Endodermal cell (in vitro differentiated cells): Measurements from ENCODE around the gene RAB7A. TPM values are rescaled to one million over a fixed set of nuclear protein-coding genes. Genes with fewer than 3 reads are reported as not detected.
"Not testable (repeated sequence)": the region's sequence is repeated elsewhere in the genome, so short reads cannot be mapped to it uniquely, and the experiment has no call there.

ENCODE experiments used
- DNase-seq: peaks from one replicate; pipeline ENCODE4 v3.0.0-alpha.2; 2017
- H3K27ac ChIP-seq: 2 replicates; pipeline ENCODE4 v1.5.1; 2013; ENCODE audit warnings: mild to moderate bottlenecking, low read depth, low read length, moderate library complexity
- H3K27me3 ChIP-seq: 2 replicates; pipeline ENCODE4 v1.6.1; 2013; ENCODE audit warnings: mild to moderate bottlenecking, low read length, moderate library complexity; ENCODE audit not compliant: insufficient read depth, control insufficient read depth, poor library complexity, severe bottlenecking
- H3K36me3 ChIP-seq: 2 replicates; pipeline ENCODE4 v1.7.0; 2013; ENCODE audit warnings: mild to moderate bottlenecking, low read length, moderate library complexity; ENCODE audit not compliant: control insufficient read depth, insufficient read depth
- H3K4me1 ChIP-seq: one replicate; pipeline ENCODE4 v1.7.0; 2013; ENCODE audit warnings: low read length; ENCODE audit not compliant: control insufficient read depth, insufficient read depth
- H3K4me3 ChIP-seq: 2 replicates; pipeline ENCODE4 v1.5.1; 2013; ENCODE audit warnings: mild to moderate bottlenecking, low read length, moderate library complexity
- H3K9ac ChIP-seq: 2 replicates; pipeline ENCODE4 v1.6.1; 2013; ENCODE audit warnings: mild to moderate bottlenecking, low read length, moderate library complexity; ENCODE audit not compliant: poor library complexity, severe bottlenecking; ENCODE audit errors: extremely low read depth
- H3K9me3 ChIP-seq: 2 replicates; pipeline ENCODE4 v1.6.1; 2013; ENCODE audit warnings: mild to moderate bottlenecking, low read length, moderate library complexity; ENCODE audit not compliant: control insufficient read depth
- H3K27ac Mint-ChIP-seq: 2 replicates; pipeline ENCODE4 v1.8.0; 2020; ENCODE audit warnings: mixed read lengths
- H3K27me3 Mint-ChIP-seq: 2 replicates; pipeline ENCODE4 v1.8.0; 2021; ENCODE audit warnings: mild to moderate bottlenecking, mixed read lengths; ENCODE audit not compliant: insufficient read depth
- H3K36me3 Mint-ChIP-seq: 2 replicates; pipeline ENCODE4 v1.8.0; 2020; ENCODE audit warnings: low read depth, mixed read lengths
- H3K4me1 Mint-ChIP-seq: 2 replicates; pipeline ENCODE4 v1.8.0; 2020; ENCODE audit warnings: mixed read lengths
- H3K4me3 Mint-ChIP-seq: 2 replicates; pipeline ENCODE4 v1.8.0; 2020; ENCODE audit warnings: mild to moderate bottlenecking, moderate library complexity, mixed read lengths
- H3K9me3 Mint-ChIP-seq: 2 replicates; pipeline ENCODE4 v1.8.0; 2020; ENCODE audit warnings: mild to moderate bottlenecking, mixed read lengths
- WGBS, 2 experiments: methylation state at CpG; one replicate each; pipeline versions ENCODE4 v1.1.5 to v1.1.7; 2013; ENCODE audit warnings: missing lambda C conversion rate in 2 of 2, mixed read lengths in 1 of 2; ENCODE audit not compliant: insufficient coverage in 1 of 2, insufficient read length in 1 of 2; 5-methylcytosine and 5-hydroxymethylcytosine counted together
- total RNA-seq, 2 donors: library from RNA; stranded (reverse); fragmentation: NEBNext Ultra II Directional in 1 of 2; extraction: Animal tissue kit (Norgen Biotek cat#: 25700) in 1 of 2; gene quantifications; 2 replicates in 1 of 2; 3 replicates in 1 of 2; pipeline ENCODE4 v1.2.1, GENCODE V29; 2021
- TF ChIP-seq, protein P1 (sequence below): fragments of 200-600 bp; sonication (generic); conservative IDR thresholded peaks from 2 replicates; pipeline ENCODE4 v1.5.0; 2021; ENCODE audit warnings: antibody characterized with exemption, mild to moderate bottlenecking

RAB7A gene
- total RNA-seq, 2 donors from 2014 or later = 166 to 194 TPM

- Histone ChIP-seq H3K27me3 (no peaks in the 10 kb centered on the region), H3K27ac (no peak overlapping the region), H3K9ac (no peak overlapping the region), H3K36me3 (peaks cover 19% of the 10 kb centered on the region), H3K9me3 (no peaks in the 10 kb centered on the region), H3K4me3 (no peak overlapping the region), H3K4me1 (no peaks in the 10 kb centered on the region)
- H3K9me3 Mint-ChIP-seq = no peaks in the 10 kb centered on the region
- no peak for DNase-seq
- WGBS, 2 experiments = 94 to 95% methylated on average over 9 to 10 of the region's 10 CpGs
- H3K4me3 Mint-ChIP-seq = no peak overlapping the region
- peaks cover 19% of the 10 kb centered on the region for H3K36me3 Mint-ChIP-seq
- TF ChIP-seq, protein P1, sequence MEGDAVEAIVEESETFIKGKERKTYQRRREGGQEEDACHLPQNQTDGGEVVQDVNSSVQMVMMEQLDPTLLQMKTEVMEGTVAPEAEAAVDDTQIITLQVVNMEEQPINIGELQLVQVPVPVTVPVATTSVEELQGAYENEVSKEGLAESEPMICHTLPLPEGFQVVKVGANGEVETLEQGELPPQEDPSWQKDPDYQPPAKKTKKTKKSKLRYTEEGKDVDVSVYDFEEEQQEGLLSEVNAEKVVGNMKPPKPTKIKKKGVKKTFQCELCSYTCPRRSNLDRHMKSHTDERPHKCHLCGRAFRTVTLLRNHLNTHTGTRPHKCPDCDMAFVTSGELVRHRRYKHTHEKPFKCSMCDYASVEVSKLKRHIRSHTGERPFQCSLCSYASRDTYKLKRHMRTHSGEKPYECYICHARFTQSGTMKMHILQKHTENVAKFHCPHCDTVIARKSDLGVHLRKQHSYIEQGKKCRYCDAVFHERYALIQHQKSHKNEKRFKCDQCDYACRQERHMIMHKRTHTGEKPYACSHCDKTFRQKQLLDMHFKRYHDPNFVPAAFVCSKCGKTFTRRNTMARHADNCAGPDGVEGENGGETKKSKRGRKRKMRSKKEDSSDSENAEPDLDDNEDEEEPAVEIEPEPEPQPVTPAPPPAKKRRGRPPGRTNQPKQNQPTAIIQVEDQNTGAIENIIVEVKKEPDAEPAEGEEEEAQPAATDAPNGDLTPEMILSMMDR = no peak
- peaks cover 8% of the 10 kb centered on the region for H3K4me1 Mint-ChIP-seq
- H3K27me3 Mint-ChIP-seq = no peaks in the 10 kb centered on the region
- H3K27ac Mint-ChIP-seq = peak overlapping the region; percentile 30
Measured at GRCh38 chr3:128824132-128824850, 98.3 kb downstream of the RAB7A start.

DNA sequence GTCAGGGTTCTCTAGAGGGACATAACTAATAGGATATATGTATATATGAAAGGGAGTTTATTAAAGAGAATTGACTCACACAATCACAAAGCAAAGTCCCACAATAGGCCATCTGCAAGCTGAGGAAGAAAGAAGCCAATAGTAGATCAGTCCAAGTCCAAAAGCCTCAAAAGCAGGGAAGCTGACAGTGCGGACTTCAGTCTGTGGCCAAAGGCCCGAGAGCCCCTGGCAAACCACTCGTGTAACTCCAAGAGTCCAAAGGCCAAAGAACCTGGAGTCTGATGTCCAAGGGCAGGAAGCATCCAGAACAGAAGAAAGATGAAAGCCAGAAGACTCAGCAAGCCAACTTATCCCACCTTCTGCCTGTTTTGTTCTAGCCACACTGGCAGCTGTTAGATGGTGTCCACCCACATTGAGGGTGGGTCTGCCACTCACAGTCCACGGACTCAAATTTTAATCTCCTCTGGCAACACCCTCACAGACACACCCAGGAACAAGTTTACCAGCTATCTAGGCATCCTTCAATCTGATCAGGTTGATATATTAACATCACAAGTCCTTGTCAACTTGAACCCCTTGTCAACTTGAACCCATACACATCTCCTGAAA lies 99.2 kb downstream of the RAB7A start:
- peaks cover 12% of the 10 kb centered on the region for H3K36me3 Mint-ChIP-seq
- WGBS, 2 experiments = 92 to 95% methylated on average over 4 of the region's 4 CpGs
- TF ChIP-seq, protein P1 = no peak
- DNase-seq = no peak
- H3K4me1 Mint-ChIP-seq = peaks cover 8% of the 10 kb centered on the region
- H3K9me3 ChIP-seq = no peaks in the 10 kb centered on the region
- H3K27ac Mint-ChIP-seq = no peak overlapping the region
- no peaks in the 10 kb centered on the region for H3K27me3 Mint-ChIP-seq
- H3K4me1 ChIP-seq = no peaks in the 10 kb centered on the region
- no peak overlapping the region for H3K9ac ChIP-seq
- no peak overlapping the region for H3K4me3 ChIP-seq
- H3K27me3 ChIP-seq = no peaks in the 10 kb centered on the region
- peaks cover 14% of the 10 kb centered on the region for H3K36me3 ChIP-seq
- H3K27ac ChIP-seq = no peak overlapping the region
- H3K4me3 Mint-ChIP-seq = no peak overlapping the region
- no peaks in the 10 kb centered on the region for H3K9me3 Mint-ChIP-seq

DNA sequence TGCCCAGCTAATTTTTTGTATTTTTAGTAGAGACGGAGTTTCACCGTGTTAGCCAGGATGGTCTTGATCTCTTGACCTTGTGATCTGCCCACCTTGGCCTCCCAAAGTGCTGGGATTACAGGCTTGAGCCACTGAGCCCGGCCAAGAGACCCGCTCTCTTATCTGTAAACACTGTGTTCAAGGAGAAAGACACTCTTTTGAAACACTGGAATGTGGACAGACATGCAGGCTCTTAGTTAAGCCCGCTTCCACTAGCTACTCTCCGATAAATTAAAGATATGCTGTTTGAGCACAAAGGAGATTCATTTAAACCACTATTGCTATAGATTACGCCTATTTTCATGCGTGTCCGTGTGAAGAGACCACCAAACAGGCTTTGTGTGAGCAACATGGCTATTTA lies 103.1 kb downstream of the RAB7A start:
- not testable (repeated sequence) for H3K27ac Mint-ChIP-seq, H3K4me1 ChIP-seq, H3K36me3 ChIP-seq, DNase-seq, H3K27me3 Mint-ChIP-seq, H3K36me3 Mint-ChIP-seq, H3K4me3 ChIP-seq, H3K9me3 Mint-ChIP-seq, H3K4me1 Mint-ChIP-seq, H3K27me3 ChIP-seq, H3K4me3 Mint-ChIP-seq, H3K9me3 ChIP-seq, H3K27ac ChIP-seq
- peak overlapping the region; percentile 28 for H3K9ac ChIP-seq
- 91 to 97% methylated on average over 6 to 9 of the region's 9 CpGs for WGBS, 2 experiments

GRCh38 chr3:128829925-128830625 lies 104.1 kb downstream of the RAB7A start:
- DNase-seq, H3K9me3 Mint-ChIP-seq, H3K36me3 ChIP-seq, H3K4me3 Mint-ChIP-seq, H3K27me3 ChIP-seq, H3K27ac ChIP-seq, H3K9me3 ChIP-seq, H3K27ac Mint-ChIP-seq, H3K27me3 Mint-ChIP-seq, H3K4me1 Mint-ChIP-seq, H3K4me3 ChIP-seq, H3K4me1 ChIP-seq: not testable (repeated sequence)
- 66 to 94% methylated on average over 3 to 7 of the region's 7 CpGs for WGBS, 2 experiments
- peak overlapping the region; percentile 38 for H3K9ac ChIP-seq
- peaks cover 11% of the 10 kb centered on the region for H3K36me3 Mint-ChIP-seq

- H3K4me3 Mint-ChIP-seq, H3K9ac ChIP-seq, H3K27ac Mint-ChIP-seq, H3K27ac ChIP-seq, H3K36me3 ChIP-seq, H3K9me3 ChIP-seq, H3K9me3 Mint-ChIP-seq, H3K4me1 ChIP-seq, H3K27me3 ChIP-seq, H3K27me3 Mint-ChIP-seq, DNase-seq: not testable (repeated sequence)
- Mint-ChIP-seq H3K4me1 (peaks cover 10% of the 10 kb centered on the region), H3K36me3 (peaks cover 14% of the 10 kb centered on the region)
- H3K4me3 ChIP-seq = peak overlapping the region; percentile 65
- WGBS, 2 experiments = 83 to 85% methylated on average over 4 to 5 of the region's 5 CpGs
Measured at GRCh38 chr3:128830762-128831161, 104.8 kb downstream of the RAB7A start.
